Activated CD4-positive, CD25-positive, alpha-beta regulatory T cell treated with anti-CD3 and anti-CD28 coated beads, Interleukin-2, amount 50 U/mL, for 16 hours (primary cell): Measurements from ENCODE around the gene DTX1.

Experiments
- DNase-seq: peaks from one replicate; pipeline ENCODE4 v3.0.0-alpha.2; 2020; ENCODE audit warnings: low read depth, low spot score

The DTX1 gene

DNA sequence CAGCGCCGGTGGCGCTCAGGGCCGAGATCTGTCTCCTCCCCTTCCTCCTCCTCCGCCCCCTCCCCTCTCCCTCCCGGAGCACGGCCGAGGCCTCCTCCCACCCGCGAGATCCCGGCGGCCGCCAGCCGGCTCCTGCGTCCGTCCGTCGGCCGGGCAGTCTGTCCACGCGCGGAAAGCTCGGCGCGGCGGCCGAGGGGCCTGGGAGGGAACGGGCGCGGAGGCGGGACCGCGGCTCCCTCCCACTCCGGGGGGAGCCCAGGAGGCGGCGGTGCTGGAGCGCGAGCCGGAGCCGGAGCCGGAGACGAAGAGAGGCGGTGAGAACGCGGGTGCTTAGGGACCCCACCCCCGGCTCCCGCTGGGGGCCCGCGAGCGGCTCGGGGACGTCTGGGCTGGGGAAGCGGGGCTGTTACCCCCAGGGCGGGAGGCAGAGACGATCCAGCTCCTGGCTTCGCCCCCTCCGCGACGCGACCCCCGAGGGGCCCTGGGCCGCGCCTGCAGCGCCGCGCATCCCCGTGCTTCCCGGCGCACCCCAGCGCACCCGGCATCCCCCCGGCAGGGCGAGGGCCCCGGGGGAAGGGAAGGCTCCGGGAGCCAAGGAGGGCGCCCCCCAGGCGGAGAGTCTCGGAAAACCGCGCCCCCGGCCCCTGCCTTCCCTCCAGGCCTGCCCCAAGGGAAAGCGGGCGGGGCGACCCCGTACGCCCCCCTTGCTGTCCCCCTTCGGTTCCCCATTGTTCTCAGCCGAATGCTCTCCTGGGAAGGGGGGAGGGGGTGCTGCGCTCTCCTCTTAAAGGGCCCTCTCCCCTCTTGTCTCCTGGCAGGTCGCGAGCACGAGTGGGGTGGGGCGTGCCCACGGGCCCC is at the start of gene DTX1:
Gene DTX1 (plus strand): TSS at position 100 of the 858 bp plus-strand sequence. CDS start 1,463 bp downstream, outside the sequence.
- DNase-seq: peak; percentile 10

DNA sequence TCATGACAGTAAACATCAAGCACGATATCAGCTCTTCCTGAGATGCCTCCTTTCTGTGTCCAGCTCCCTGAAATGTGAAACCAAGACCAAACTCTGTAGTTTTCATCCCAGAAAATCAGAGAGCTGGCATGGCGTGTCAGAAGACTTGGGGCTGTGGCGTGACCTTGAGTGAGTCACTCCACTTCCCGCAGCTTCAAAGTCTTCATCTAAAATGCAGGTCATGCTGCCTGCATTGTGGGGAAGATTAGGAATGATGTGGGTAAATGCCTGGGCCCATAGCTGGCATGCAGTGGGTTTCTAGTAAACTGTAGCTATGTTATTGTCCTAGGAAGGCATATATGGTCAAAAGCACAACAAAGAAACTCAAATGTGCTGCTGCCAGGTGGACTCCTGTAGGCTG is 49.4 kb upstream of the DTX1 start:
- no peak for DNase-seq

DNA sequence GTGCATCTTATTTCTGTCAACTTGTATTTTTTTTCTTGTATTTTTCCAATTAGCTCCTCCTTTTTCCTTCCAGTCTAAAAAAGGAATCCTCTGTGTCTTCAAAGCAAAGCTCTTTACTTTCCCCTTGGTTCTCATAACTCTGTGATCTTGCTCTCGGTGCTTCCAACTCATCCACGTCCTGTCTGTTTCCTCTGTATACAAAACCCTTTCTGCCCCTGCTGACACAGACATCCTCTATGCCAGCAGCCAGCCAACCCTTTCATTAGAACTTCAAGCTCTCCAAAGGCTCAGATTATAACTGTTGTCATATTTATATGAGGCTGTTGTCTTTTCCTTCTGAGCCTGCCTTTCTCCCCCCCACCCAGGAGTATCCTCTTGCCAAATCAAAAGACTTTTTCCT is 45.8 kb upstream of the DTX1 start:
- no peak for DNase-seq

DNA sequence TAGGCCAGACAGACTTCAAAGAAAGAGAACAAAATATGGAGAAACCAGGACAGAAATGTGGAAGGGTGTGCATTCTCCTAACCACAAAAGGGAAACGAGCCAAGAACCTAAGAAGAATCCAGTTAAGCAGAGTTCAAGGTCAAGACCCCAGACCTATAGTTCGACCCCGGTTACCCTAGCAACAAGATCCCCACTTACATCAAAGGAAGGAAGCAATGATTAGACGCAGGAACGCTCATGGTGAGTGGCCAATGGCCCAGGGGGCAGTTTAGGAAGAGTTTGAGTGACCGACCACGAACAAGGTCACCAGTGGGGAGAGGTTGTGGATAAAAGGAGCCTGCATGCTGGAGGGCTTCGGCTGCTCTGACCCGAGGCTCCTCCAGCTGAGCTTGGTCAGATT is 42.0 kb upstream of the DTX1 start:
- no peak for DNase-seq

DNA sequence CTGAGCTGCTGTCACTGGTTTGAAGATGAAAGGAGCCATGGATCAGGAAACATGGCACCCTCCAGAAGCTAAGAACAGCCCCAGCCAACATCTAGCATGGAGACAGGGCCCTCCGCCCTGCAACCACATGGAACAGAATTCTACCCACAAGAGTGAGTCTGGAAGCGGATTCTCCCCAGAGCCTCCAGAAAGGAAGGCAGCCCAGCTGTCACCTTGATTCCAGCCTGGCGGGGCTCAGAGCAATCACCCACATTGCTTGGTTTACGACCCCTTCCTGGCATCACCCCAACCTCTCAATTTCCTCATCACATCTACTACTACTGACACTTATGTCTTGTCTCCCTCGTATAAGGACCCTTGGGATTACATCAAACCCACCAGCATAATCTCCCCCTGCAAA is 39.7 kb upstream of the DTX1 start:
- no peak for DNase-seq

DNA sequence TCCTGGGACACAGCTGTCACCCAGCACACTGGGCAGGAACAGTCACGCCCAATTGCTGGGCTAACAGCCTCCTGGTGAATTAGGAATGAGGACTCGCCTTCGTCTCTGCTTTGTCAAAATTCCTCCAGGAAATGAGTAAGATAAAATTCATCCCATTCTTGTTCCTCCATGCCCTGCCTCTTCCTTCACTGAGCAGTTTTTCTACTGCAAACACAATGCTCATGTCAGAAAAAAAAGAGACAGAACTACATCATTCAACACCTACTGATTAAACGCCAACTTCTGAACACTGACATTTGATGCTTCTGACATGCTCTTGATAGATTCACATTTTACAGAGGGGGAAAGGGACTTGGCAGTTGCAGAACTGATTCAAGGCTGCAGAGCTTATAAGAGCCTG is 37.5 kb upstream of the DTX1 start:
- no peak for DNase-seq

DNA sequence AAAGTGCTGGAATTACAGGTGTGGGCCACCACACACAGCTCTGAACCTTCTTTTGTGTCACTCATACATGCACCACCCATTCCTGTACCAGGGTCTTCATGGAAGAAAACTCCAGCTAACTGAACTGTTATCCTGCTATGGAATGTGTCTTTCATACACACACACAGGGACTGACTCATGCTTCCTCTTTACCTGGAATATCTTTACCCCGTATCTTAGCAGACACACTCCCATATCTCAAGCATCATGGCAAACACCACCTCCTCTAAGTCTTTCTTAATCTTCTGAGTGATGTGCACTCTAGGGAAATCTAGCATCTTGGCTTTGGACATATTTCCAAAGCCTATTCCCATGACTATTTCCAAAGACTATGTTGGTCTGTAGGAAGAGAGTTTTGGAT is 35.0 kb upstream of the DTX1 start:
- DNase-seq: no peak

DNA sequence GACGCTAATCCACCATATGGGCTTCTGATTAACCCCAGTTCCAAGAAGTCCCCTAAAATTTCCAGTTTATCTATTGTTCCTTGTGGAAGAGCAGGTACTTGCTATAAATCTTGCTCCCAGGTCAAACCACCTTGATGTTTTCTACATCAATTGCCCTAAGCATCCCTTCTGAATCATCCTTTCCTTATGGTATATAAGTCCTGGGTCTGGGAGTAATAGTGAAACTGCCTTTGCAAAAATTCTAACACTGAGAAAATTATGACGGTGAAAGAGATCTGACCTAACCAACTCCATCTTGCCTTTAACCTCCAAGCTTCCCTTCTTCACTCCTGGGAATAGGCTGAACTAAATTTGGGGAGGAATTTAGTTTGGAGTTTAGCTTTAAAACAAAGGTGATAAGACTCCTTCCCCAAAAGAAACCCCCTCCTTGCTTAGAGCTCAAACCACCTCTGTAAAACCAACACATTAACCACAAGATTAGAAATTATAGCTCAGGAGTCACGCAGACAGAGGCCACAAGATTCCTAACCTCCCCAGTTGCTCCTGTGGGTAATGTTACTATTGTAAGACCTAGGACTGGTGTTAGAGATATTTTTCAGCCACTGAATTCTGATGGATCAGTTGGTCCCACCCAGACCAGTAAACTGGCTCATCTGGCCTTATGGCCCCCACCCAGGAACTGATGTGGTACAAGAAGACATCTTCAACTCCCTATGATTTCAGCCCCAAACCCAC is 33.8 kb upstream of the DTX1 start:
- DNase-seq: no peak

DNA sequence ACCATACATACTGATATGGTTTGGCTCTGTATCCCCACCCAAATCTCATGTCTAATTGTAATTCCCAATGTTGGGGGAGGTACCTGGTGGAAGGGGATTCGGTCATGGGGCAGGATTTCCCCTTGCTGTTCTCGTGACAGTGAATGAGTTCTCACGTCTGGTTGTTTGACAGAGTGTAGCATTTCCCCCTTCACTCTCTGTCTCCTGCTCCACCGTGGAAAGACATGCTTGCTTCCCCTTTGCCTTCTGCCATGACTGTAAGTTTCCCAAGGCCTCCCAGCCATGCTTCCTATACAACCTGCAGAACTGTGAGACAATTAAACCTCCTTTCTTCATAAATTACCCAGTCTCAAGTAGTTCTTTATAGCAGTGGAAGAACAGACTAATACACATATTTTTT is 28.8 kb upstream of the DTX1 start:
- DNase-seq: no peak

DNA sequence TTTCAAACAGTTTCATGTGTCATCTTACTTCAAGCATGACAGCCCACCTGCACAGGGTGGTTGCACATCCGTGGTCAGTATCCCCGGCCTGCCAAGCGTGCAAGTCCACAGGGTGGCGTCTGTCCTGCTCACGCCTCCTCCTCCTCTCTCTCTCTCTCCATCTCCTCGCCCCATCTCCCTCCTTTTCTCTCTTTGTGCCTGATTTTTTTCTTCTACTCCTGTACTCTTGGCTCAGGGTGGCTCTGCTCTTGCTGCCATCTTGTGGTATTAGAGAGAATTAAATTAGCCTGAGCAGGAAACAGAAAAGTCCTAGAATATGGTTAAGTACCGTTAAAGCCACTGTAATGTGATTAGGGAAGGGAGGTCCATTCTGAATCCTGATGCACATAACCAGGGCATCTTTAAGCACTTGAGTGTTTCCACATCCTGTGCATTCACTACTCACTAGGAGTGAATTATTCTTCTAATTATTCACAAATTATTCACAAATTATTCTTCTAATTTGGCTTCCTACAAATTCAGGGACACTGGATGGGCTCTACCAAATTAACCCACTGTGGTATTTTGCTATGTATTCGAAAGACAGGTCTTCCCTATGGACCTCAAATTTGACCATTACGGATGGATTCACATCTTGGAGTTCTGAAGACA is 25.5 kb upstream of the DTX1 start:
- no peak for DNase-seq

DNA sequence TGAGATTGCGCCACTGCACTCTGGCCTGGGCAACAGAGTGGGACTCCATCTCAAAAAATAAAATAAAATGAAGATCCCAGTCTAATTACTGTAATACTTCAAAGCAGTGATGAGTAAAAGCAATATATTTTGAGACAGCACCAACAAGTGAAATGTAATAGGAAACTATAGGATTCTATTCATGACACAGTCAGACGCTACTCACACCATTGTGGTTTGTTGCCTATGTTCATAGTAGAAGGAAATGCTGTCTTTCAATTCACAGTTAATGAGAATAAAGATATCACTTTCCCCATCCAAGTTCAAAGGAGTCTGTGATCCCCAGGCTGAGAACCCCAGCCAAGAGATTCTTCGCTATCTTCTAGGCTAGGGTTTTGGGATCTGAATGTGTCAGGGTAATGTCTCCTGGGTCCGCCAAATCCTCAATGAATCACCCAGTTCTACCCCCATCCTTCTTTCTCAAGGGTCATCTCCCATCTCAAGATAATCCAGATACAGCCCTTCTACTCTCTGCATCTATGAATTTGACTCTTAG is 16.6 kb upstream of the DTX1 start:
- DNase-seq: no peak

DNA sequence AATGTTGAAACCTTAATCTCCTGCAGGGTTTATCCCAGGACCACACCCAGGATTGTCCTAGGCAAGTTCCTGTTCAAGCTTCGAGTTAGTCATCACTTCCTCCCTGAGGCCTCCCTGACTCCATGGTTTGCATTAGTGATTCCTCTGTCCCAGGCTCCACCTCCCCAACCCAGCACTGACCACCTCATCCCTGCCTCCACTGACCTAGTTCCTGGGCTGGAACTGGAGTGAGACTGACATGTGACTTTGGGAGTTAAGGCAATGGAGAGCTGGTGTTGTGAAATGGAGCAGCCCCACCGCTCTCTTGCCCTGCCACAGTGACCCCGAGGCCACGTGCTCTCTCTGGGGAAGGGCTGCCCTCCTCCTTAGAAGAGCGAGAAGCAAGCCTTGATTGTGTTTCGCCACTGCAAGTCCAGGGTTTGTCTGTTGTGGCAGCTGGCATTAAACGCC is 15.8 kb upstream of the DTX1 start:
- DNase-seq: no peak

DNA sequence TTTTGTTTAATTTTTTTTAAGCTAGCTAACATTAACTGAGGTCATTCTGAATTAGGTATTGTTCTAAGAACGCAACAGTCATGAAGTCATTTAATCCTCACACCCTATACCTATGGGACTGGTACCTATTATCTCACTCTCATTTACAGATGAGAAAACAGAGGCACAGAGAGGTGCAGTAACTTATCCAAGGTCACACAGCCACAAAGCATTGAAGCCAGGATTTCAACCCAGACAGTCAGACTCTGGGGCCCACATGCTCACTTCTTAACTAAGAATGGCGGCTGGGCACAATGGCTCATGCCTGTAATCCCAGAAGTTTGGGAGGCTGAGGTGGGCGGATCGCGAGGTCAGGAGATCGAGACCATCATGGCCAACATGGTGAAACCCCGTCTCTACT is 15.0 kb upstream of the DTX1 start:
- no peak for DNase-seq

DNA sequence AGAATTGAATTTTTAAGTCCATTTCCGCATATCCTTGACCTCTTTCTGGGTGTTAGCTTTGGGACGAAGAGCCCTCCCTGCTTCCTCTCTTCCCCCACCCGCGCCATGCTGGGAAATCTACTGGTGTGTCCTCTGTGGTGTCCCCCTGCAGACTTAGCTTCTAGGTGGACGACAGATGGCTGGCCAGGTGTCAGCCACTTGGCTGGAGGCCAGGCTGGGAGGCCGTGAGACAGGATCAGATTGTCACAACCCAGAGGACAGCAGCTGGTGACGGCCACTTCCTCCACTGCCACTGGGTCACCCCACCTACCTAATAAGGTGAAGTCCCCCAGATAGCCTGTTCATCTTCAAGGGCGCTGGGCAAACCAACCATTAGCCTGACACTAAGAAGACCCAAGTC is 13.3 kb upstream of the DTX1 start:
- no peak for DNase-seq

DNA sequence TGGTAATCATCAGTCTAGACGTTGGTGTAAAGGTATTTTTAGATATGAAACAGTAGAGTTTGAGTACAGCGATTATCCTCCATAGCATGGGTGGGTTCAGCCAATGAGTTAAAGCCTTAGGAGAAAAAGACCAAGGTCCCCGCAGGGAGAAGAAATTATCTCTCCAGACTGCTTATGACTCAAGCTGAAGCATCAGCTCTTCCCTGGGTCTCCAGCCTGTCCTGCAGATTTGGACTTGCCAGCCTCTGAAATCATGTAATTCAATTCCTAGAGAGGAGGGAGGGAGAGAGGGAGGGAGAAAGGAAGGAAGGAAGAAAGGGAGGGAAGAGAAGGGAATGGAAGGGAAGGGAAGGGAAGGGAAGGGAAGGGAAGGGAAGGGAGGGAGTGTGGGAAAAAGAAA is 12.0 kb upstream of the DTX1 start:
- DNase-seq: no peak

DNA sequence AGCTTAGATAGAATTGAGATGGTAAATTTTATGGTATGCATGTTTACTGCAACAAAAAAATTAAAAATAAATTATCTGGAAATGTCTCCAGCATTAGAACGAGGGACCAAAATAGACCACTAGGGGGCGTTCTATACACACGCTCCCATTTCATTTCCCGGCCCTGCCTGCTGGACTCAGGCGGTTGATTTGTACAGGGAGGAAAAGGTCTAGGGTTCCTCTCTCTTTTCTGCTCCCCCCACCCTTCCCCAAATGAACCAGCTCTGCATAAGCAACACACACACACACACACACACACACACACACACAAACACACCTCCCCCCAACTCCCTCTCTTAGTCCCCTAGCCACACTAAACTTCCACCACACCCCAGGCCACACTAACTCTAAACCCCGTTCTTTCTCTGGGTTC is 7.8 kb upstream of the DTX1 start:
- DNase-seq: peak; percentile 41

DNA sequence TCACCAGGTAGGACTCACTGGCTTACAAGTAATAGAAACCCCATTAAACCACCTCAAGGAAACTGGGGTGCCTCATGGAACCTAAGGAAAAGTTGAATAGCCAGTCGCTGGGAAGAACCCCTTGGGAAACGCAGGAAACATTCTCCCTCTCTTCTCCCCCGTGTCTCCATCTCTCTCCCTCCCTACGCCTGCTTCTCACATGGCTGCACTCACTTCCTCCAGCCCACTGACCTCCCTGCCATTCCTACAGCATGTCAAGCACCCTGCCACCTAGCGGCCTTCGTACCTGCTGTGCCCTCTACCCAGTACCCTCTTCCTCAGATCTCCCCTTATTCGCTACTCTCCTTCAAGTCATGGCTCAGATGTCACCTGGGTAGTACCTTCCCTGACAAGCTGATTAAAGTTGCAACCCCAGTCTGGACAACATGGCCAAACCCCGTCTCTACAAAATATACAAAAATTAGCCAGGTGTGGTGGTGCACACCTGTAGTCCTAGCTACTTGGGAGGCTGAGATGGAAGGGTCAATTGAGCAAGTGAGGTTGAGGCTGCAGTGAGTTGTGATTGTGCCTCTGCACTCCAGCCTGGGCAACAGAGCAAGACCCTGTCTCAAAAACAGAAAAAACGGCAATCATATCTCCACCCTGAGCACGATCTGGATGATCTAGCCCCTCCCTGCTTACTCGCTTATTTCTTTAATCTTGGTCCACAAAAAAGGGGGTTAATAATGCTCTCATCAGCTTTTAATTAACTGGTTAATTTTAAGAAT is 6.4 kb upstream of the DTX1 start:
- no peak for DNase-seq

DNA sequence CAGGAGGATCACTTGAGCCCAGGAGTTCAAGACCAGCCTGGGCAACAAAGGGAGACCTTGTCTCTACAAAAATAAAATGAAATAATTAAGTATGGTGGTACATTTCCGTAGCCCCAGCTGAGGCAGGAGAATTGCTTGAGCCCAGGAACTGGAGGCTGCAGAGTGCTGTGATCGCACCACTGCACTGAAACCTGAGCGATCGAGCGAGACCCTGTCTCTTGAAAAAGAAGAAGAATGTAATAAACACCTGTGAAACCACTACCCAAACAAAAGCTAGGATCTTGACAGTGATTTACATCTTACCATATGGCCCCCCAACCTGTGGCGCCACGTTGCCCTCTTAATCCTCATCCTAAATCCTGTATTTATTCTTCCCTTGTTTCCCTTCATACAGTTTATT is 5.7 kb upstream of the DTX1 start:
- DNase-seq: no peak

DNA sequence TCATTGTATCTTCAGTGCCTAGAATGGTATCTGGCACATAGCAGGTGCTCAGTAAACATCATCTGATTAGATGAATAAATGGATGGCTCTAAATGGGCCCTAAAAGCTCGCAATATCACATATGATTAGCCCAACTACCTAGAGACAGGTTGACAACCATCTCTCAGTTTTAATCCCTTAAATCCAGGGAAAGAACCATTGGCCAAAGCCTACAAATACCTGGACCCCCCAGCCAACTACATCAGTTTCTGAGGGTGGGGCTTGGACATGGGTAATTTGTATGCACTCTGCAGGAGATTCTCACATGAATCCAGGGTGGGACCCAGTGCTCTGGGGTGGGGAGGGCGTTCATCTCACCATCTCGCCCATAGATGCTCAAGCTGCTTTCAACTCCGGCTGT is 4.8 kb upstream of the DTX1 start:
- DNase-seq: no peak

DNA sequence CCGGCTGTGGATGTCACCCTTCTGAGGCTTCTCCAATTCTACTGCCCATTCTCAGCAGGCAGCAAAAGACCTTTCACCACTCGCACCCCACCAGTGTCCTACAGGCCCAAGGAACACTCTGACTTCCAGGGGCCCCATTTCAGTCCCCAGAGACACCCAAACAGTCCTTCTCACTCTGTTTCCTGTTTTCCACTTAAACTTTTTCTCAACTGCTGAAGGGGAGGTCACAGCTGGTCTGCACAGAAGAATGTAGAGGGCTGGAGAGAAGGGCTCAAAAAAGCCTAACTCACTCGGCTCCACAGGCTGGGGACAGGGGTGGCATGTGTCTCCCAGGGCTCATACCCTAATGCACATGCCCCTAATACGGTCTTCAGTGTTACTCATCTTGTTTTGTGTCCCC is 4.2 kb upstream of the DTX1 start:
- no peak for DNase-seq

DNA sequence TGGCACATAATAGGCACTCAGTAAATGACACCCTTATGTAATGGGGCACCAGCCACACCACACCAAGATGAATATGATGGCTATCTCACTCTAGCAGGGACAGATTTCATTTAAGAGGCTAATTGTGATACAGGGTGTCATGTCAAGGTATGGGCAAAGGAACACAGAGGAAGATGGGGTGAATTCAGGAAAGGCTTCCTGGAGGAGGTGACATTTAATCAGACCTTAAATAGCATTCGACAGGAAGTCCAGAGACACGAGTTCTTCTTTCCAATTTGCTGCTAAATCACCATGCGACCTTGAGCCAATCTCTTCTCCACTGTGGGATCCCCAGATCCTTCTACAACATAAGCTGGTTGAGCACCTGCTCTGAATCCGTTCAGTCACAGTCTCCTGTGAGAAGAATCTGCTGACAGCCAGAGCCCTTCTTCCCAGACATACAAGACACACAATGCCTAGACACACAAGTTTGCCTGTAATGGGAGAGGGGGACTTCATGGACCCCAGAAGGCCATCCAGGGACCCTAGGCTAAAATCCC is 1.5 kb upstream of the DTX1 start:
- no peak for DNase-seq
